ENCODE data around the gene PACS1. TPM values are rescaled to one million over a fixed set of nuclear protein-coding genes. Genes with fewer than 3 reads are reported as not detected.
"Not testable (repeated sequence)": the region's sequence is repeated elsewhere in the genome, so short reads cannot be mapped to it uniquely, and the experiment has no call there.

The PACS1 gene
- polyA plus RNA-seq, 1 donor (not counting 4 experiments of a cell fraction or from before 2014, with no cell fraction given), result 14.9 TPM

GRCh38 chr11:66248903-66249302, 178.8 kb downstream of the PACS1 start:
- Histone ChIP-seq H3K4me2 (ENCODE audit: control insufficient read depth, extremely low read depth, insufficient read depth, low read depth, low read length) (no peak overlapping the region), H3K4me1 (ENCODE audit: control insufficient read depth, extremely low read depth, insufficient read depth, low read length) (no peaks in the 10 kb centered on the region), H3K36me3 (ENCODE audit: control insufficient read depth in 2 of 2, extremely low read depth in 1 of 2, insufficient read depth in 2 of 2, low read length in 2 of 2) (peaks cover 7 to 13% of the 10 kb centered on the region in 2 experiments), H4K20me1 (ENCODE audit: control insufficient read depth, extremely low read depth, insufficient read depth, low read length) (no peaks in the 10 kb centered on the region), H3K9me3 (ENCODE audit: control insufficient read depth, low read depth, low read length) (no peaks in the 10 kb centered on the region), H3K4me3 (ENCODE audit: control insufficient read depth in 2 of 3, extremely low read depth in 1 of 3, insufficient read depth in 2 of 3, low read depth in 1 of 3, low read length in 3 of 3) (no peak overlapping the region), H3K9me1 (ENCODE audit: control insufficient read depth, extremely low read depth, insufficient read depth, low read length) (no peaks in the 10 kb centered on the region), H2AFZ (ENCODE audit: control insufficient read depth, low read length) (no peak overlapping the region), H3K27me3 (ENCODE audit: control insufficient read depth, extremely low read depth, insufficient read depth, low read length) (no peaks in the 10 kb centered on the region), H3K79me2 (ENCODE audit: control insufficient read depth, insufficient read depth, low read length) (no peaks in the 10 kb centered on the region), H3K27ac (ENCODE audit: control insufficient read depth, insufficient read depth, low read length) (no peak overlapping the region), H3K9ac (ENCODE audit: control insufficient read depth, extremely low read depth, insufficient read depth, low read length) (no peak overlapping the region)
- no peak for TF ChIP-seq EZH2 (IDR thresholded peaks at IDR 0.05; ENCODE audit: low read length)
- no peak for TF ChIP-seq CTCF (optimal IDR thresholded peaks at IDR 0.05 in 1 of 3, IDR thresholded peaks at IDR 0.05 in 1 of 3, conservative IDR thresholded peaks at IDR 0.05 in 1 of 3; ENCODE audit: extremely low read depth in 1 of 3, insufficient read depth in 2 of 3, low read length in 3 of 3)
- FAIRE-seq (no peak), DNase-seq (ENCODE audit: low read depth, low spot score) (no peak)
- dilution Hi-C loops (cut with MboI; ENCODE audit: extremely low pct_ligation_motif_present, low sequenced_read_pairs), result no loop called here

- Histone ChIP-seq H3K9ac (ENCODE audit: control insufficient read depth, extremely low read depth, insufficient read depth, low read length) (no peak overlapping the region), H3K4me3 (ENCODE audit: control insufficient read depth in 2 of 3, extremely low read depth in 1 of 3, insufficient read depth in 2 of 3, low read depth in 1 of 3, low read length in 3 of 3) (no peak overlapping the region), H2AFZ (ENCODE audit: control insufficient read depth, low read length) (no peak overlapping the region), H3K4me1 (ENCODE audit: control insufficient read depth, extremely low read depth, insufficient read depth, low read length) (peaks cover 2% of the 10 kb centered on the region), H3K9me1 (ENCODE audit: control insufficient read depth, extremely low read depth, insufficient read depth, low read length) (no peaks in the 10 kb centered on the region), H3K9me3 (ENCODE audit: control insufficient read depth, low read depth, low read length) (no peaks in the 10 kb centered on the region), H4K20me1 (ENCODE audit: control insufficient read depth, extremely low read depth, insufficient read depth, low read length) (no peaks in the 10 kb centered on the region), H3K36me3 (ENCODE audit: control insufficient read depth in 2 of 2, extremely low read depth in 1 of 2, insufficient read depth in 2 of 2, low read length in 2 of 2) (peaks cover 4 to 5% of the 10 kb centered on the region in 2 experiments), H3K4me2 (ENCODE audit: control insufficient read depth, extremely low read depth, insufficient read depth, low read depth, low read length) (no peak overlapping the region), H3K79me2 (ENCODE audit: control insufficient read depth, insufficient read depth, low read length) (no peaks in the 10 kb centered on the region), H3K27me3 (ENCODE audit: control insufficient read depth, extremely low read depth, insufficient read depth, low read length) (no peaks in the 10 kb centered on the region), H3K27ac (ENCODE audit: control insufficient read depth, insufficient read depth, low read length) (no peak overlapping the region)
- no peak for DNase-seq (ENCODE audit: low read depth, low spot score)
- dilution Hi-C loops (cut with MboI; ENCODE audit: extremely low pct_ligation_motif_present, low sequenced_read_pairs), result no loop called here
- FAIRE-seq, result no peak
- TF ChIP-seq EZH2 (IDR thresholded peaks at IDR 0.05; ENCODE audit: low read length) (no peak), CTCF (optimal IDR thresholded peaks at IDR 0.05 in 1 of 3, IDR thresholded peaks at IDR 0.05 in 1 of 3, conservative IDR thresholded peaks at IDR 0.05 in 1 of 3; ENCODE audit: extremely low read depth in 1 of 3, insufficient read depth in 2 of 3, low read length in 3 of 3) (no peak)
These were observed 181.7 kb downstream of the PACS1 start for GRCh38 chr11:66251809-66252208.

GRCh38 chr11:66253081-66253480, 183.0 kb downstream of the PACS1 start:
- H4K20me1 ChIP-seq (ENCODE audit: control insufficient read depth, extremely low read depth, insufficient read depth, low read length); H3K27ac ChIP-seq (ENCODE audit: control insufficient read depth, insufficient read depth, low read length); H3K79me2 ChIP-seq (ENCODE audit: control insufficient read depth, insufficient read depth, low read length); H3K9me3 ChIP-seq (ENCODE audit: control insufficient read depth, low read depth, low read length); H3K4me3 ChIP-seq (ENCODE audit: control insufficient read depth in 2 of 3, extremely low read depth in 1 of 3, insufficient read depth in 2 of 3, low read depth in 1 of 3, low read length in 3 of 3); DNase-seq (ENCODE audit: low read depth, low spot score); H3K9me1 ChIP-seq (ENCODE audit: control insufficient read depth, extremely low read depth, insufficient read depth, low read length); H3K27me3 ChIP-seq (ENCODE audit: control insufficient read depth, extremely low read depth, insufficient read depth, low read length); H3K9ac ChIP-seq (ENCODE audit: control insufficient read depth, extremely low read depth, insufficient read depth, low read length); H2AFZ ChIP-seq (ENCODE audit: control insufficient read depth, low read length); H3K4me1 ChIP-seq (ENCODE audit: control insufficient read depth, extremely low read depth, insufficient read depth, low read length); H3K4me2 ChIP-seq (ENCODE audit: control insufficient read depth, extremely low read depth, insufficient read depth, low read depth, low read length); H3K36me3 ChIP-seq (ENCODE audit: control insufficient read depth in 2 of 2, extremely low read depth in 1 of 2, insufficient read depth in 2 of 2, low read length in 2 of 2); dilution Hi-C loops (cut with MboI; ENCODE audit: extremely low pct_ligation_motif_present, low sequenced_read_pairs); FAIRE-seq: not testable (repeated sequence)
